Pancreas (tissue), 10 donors: ENCODE data around the gene CFAP57. TPM values are rescaled to one million over a fixed set of nuclear protein-coding genes. Genes with fewer than 3 reads are reported as not detected.

Experiments
- ATAC-seq, 4 donors: fragments of 200-7000 bp; cut with Tn5 transposase; one replicate each; pipeline versions ENCODE4 v1.8.0 to v1.9.1; 2020; ENCODE audit warnings: mild to moderate bottlenecking in 4 of 4, moderate library complexity in 4 of 4
- DNase-seq, 6 donors: peaks; one replicate each; pipeline ENCODE4 v3.0.0-alpha.2; 2020
- FAIRE-seq: peaks from 2 replicates; lab custom pipeline; 2012; peaks lifted over from hg19 to GRCh38; lab: Jason Lieb, UNC
- H3K27ac ChIP-seq, 4 donors: fragments of 200-600 bp; sonication (generic); 1 replicate in 3 of 4; 2 replicates in 1 of 4; pipeline versions ENCODE4 v1.5.0 to v1.8.0; 2020
- H3K27me3 ChIP-seq, 4 donors: fragments of 200-600 bp; one replicate each; pipeline ENCODE4 v1.8.0; 2021
- H3K36me3 ChIP-seq, 3 donors: fragments of 200-600 bp; sonication (generic) in 1 of 3; one replicate each; pipeline versions ENCODE4 v1.5.0 to v1.8.0; 2020 to 2021
- H3K4me1 ChIP-seq, 3 donors: fragments of 200-600 bp; one replicate each; pipeline ENCODE4 v1.8.0; 2021
- H3K4me3 ChIP-seq, 4 donors: fragments of 200-600 bp; sonication (generic) in 2 of 4; one replicate each; pipeline versions ENCODE4 v1.5.0 to v1.8.0; 2020 to 2021
- H3K9me3 ChIP-seq, 4 donors: fragments of 200-600 bp; one replicate each; pipeline ENCODE4 v1.8.0; 2021
- CTCF ChIP-seq, 4 donors: fragments of 200-600 bp; sonication (generic) in 3 of 4; IDR thresholded peaks; one replicate each; pipeline versions ENCODE4 v1.5.0 to v1.8.0; 2021; ENCODE audit warnings: antibody characterized with exemption in 4 of 4
- WGBS, 2 donors: extraction: QIAGEN DNeasy Blood & Tissue Kit; methylation state at CpG; one replicate each; pipeline ENCODE4 v1.1.7; 2013; 5-methylcytosine and 5-hydroxymethylcytosine counted together
- intact Hi-C, 3 donors: fragments of 100-400 bp; cut with DNase I; formaldehyde crosslinking; loops; one replicate each; pipeline versions ENCODE4 v1.11.1 to v1.14.2; 2022
- polyA plus RNA-seq, 2 donors: library from polyadenylated mRNA; stranded (reverse); fragments of 200-250 nt; gene quantifications; one replicate each; pipeline ENCODE4 v1.2.3, GENCODE V29; 2013
- total RNA-seq, 6 donors: library from RNA; stranded (reverse); fragmentation: NEBNext Ultra II Directional in 4 of 6; extraction: Animal tissue kit (Norgen Biotek cat#: 25700) in 4 of 6; gene quantifications; one replicate each; pipeline versions ENCODE4 v1.2.1 to v1.2.4, GENCODE V29; 2021 to 2023
- donor health status: healthy with polysubstance abuse.
- donor health status: DM: no; HTN: no; CAD: no; lungs with moderate emphysema.
- donor health status: DM: no; HTN: no; CAD: no.
- donor health status: control.
- donor health status: control.
- donor health status: Bipolar disorder and iron deficiency.
- donor health status: DM: yes; HTN: yes; CAD: no.
- donor health status: DM: no; HTN: no; CAD: no.
- donor health status: DM: no; HTN: no; CAD: no.
- donor health status: DM: yes; HTN: yes; CAD: no.

Gene CFAP57
- total and polyA plus RNA-seq, 8 donors: 0.14 to 0.61 (median 0.21) TPM

GRCh38 chr1:43288058-43288784 lies 116.1 kb downstream of the CFAP57 start:
- H3K27me3 ChIP-seq: no peaks in the 10 kb centered on the region
- no peaks in the 10 kb centered on the region for H3K36me3 ChIP-seq
- FAIRE-seq (no peak), DNase-seq (no peak), ATAC-seq (no peak)
- peaks cover 0 to 13% (median 9%) of the 10 kb centered on the region in 3 donors for H3K4me1 ChIP-seq
- H3K27ac ChIP-seq: no peak overlapping the region
- WGBS, 2 donors: 79 to 81% methylated on average over 9 of the region's 9 CpGs
- intact Hi-C loops: no loop called here
- TF ChIP-seq CTCF (IDR thresholded peaks at IDR 0.05): no peak
- no peaks in the 10 kb centered on the region for H3K9me3 ChIP-seq
- H3K4me3 ChIP-seq: no peak overlapping the region

- peak in 1 of 4 donors; percentile 3 for ATAC-seq
- Histone ChIP-seq H3K36me3 (no peaks in the 10 kb centered on the region), H3K4me3 (no peak overlapping the region), H3K4me1 (peaks cover 0 to 5% (median 1%) of the 10 kb centered on the region in 3 donors), H3K9me3 (no peaks in the 10 kb centered on the region), H3K27ac (no peak overlapping the region), H3K27me3 (no peaks in the 10 kb centered on the region)
- WGBS, 2 donors: 48 to 58% methylated on average over 12 of the region's 12 CpGs
- no peak for FAIRE-seq
- intact Hi-C loops: no loop called here
- no peak for DNase-seq
- TF ChIP-seq CTCF (IDR thresholded peaks at IDR 0.05): no peak
Measured at GRCh38 chr1:43288785-43289706, 116.9 kb downstream of the CFAP57 start.

- no peaks in the 10 kb centered on the region for H3K36me3 ChIP-seq
- DNase-seq (peak in 1 of 6 donors; percentile 10), ATAC-seq (no peak), FAIRE-seq (no peak)
- H3K4me3 ChIP-seq: no peak overlapping the region
- no peak for TF ChIP-seq CTCF (IDR thresholded peaks at IDR 0.05)
- 81 to 84% methylated on average over 7 of the region's 7 CpGs for WGBS, 2 donors
- intact Hi-C loops: no loop called here
- H3K27me3 ChIP-seq: no peaks in the 10 kb centered on the region
- H3K27ac ChIP-seq: no peak overlapping the region
- peaks cover 10 to 15% (median 12%) of the 10 kb centered on the region in 3 donors for H3K4me1 ChIP-seq
- H3K9me3 ChIP-seq: no peaks in the 10 kb centered on the region
Measured at GRCh38 chr1:43292216-43292615, 120.1 kb downstream of the CFAP57 start.

GRCh38 chr1:43292679-43293078 lies 120.5 kb downstream of the CFAP57 start:
- no peaks in the 10 kb centered on the region for H3K36me3 ChIP-seq
- no peaks in the 10 kb centered on the region for H3K9me3 ChIP-seq
- ATAC-seq (no peak), DNase-seq (peak in 1 of 6 donors; percentile 9), FAIRE-seq (no peak)
- H3K4me3 ChIP-seq: no peak overlapping the region
- WGBS, 2 donors: 89 to 97% methylated on average over 5 of the region's 5 CpGs
- H3K4me1 ChIP-seq: peaks cover 10 to 15% (median 12%) of the 10 kb centered on the region in 3 donors
- intact Hi-C loops: no loop called here
- no peak for TF ChIP-seq CTCF (IDR thresholded peaks at IDR 0.05)
- H3K27ac ChIP-seq: no peak overlapping the region
- no peaks in the 10 kb centered on the region for H3K27me3 ChIP-seq
